Bronchial epithelial cell (primary cell): ENCODE results near the gene CAMTA2. TPM values are rescaled to one million over a fixed set of nuclear protein-coding genes. Genes with fewer than 3 reads are reported as not detected.

Source experiments
- DNase-seq: peaks from one replicate; pipeline ENCODE4 v3.0.0-alpha.2; 2010; ENCODE audit warnings: low read depth
- FAIRE-seq: peaks from 2 replicates; lab custom pipeline; 2011; peaks lifted over from hg19 to GRCh38; lab: Jason Lieb, UNC
- H3K27me3 ChIP-seq: 2 replicates; pipeline ENCODE4 v1.5.1; 2011; ENCODE audit warnings: low read length; ENCODE audit not compliant: control insufficient read depth, insufficient read depth
- H3K36me3 ChIP-seq: 2 replicates; pipeline ENCODE4 v1.5.1; 2011; ENCODE audit warnings: low read length; ENCODE audit not compliant: control insufficient read depth, insufficient read depth
- H3K4me3 ChIP-seq: 2 replicates; pipeline ENCODE4 v1.5.1; 2011; ENCODE audit warnings: mild to moderate bottlenecking, low read depth, low read length, control low read depth
- CTCF ChIP-seq: IDR thresholded peaks from 2 replicates; pipeline ENCODE4 v1.5.1; 2011; ENCODE audit warnings: mild to moderate bottlenecking, moderate library complexity, low read length, control low read depth, inconsistent platforms; ENCODE audit not compliant: insufficient read depth, severe bottlenecking
- total RNA-seq: library from RNA; depleted of rRNA; stranded (reverse); fragments of >200 nt; gene quantifications from 2 replicates; pipeline ENCODE4 v1.2.1, GENCODE V29; 2014

The CAMTA2 gene
- total RNA-seq, 1 donor from 2014 or later = 4.7 TPM

GRCh38 chr17:4940555-4941318, 46.7 kb downstream of the CAMTA2 start:
- TF ChIP-seq CTCF = no peak
- H3K27me3 ChIP-seq = no peaks in the 10 kb centered on the region
- DNase-seq (no peak), FAIRE-seq (no peak)
- H3K4me3 ChIP-seq = peak overlapping the region; percentile 93
- H3K36me3 ChIP-seq = peaks cover 32% of the 10 kb centered on the region

GRCh38 chr17:4939796-4940554, 47.5 kb downstream of the CAMTA2 start, which contains the start of the genes RNF167 and SLC25A11:
Gene RNF167, plus strand, starts transcription at chr17:4940268. Its CDS starts 642 bp downstream, at chr17:4940910.
Gene SLC25A11, minus strand, starts transcription at chr17:4940046. Its CDS starts 136 bp downstream, at chr17:4939910.
- DNase-seq (peak; percentile 99), FAIRE-seq (peak; percentile 62)
- Histone ChIP-seq H3K4me3 (peak within 1 kb of the TSS; percentile 93), H3K36me3 (peaks cover 32% of the 10 kb centered on the region), H3K27me3 (no peaks in the 10 kb centered on the region)
- TF ChIP-seq CTCF = no peak

- DNase-seq (no peak), FAIRE-seq (no peak)
- peak overlapping the region; percentile 93 for H3K4me3 ChIP-seq
- H3K36me3 ChIP-seq = peaks cover 27% of the 10 kb centered on the region
- TF ChIP-seq CTCF = no peak
- H3K27me3 ChIP-seq = no peaks in the 10 kb centered on the region
These were observed 48.0 kb downstream of the CAMTA2 start for GRCh38 chr17:4939546-4939795.

GRCh38 chr17:4938688-4939545, 48.6 kb downstream of the CAMTA2 start:
- TF ChIP-seq CTCF = peak; percentile 1
- DNase-seq = no peak
- Histone ChIP-seq H3K36me3 (peaks cover 26% of the 10 kb centered on the region), H3K27me3 (no peaks in the 10 kb centered on the region), H3K4me3 (peak overlapping the region; percentile 93)
- FAIRE-seq = no peak

DNA sequence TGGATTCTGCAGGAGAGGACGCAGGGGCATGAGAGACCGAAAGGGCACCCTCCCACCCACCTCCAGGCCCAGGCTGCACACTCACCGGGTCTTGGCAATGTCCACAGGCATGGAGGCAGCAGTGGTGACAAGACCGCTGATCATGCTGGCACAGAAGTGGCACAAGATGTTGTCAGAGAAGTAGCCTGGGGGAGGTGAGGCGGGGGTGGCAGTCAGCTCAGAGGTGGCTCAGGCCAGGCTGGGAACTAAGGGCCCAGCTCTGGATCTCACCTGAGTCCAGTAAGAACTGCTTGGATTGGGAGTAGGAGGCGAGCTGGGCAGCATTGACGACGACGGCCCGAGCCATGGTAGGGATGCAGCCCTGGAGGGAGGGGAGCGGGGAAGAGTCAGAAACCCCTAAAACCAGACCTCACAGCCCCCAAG, 49.4 kb downstream of the CAMTA2 start:
- Histone ChIP-seq H3K36me3 (peaks cover 21% of the 10 kb centered on the region), H3K4me3 (no peak overlapping the region), H3K27me3 (no peaks in the 10 kb centered on the region)
- FAIRE-seq = no peak
- DNase-seq = no peak
- TF ChIP-seq CTCF = no peak
